Measurements from ENCODE around the gene ZHX3. TPM values are rescaled to one million over a fixed set of nuclear protein-coding genes. Genes with fewer than 3 reads are reported as not detected.

Gene ZHX3
- total and polyA plus RNA-seq, 4 donors, result 3.2 to 30.0 (median 8.0) TPM

DNA sequence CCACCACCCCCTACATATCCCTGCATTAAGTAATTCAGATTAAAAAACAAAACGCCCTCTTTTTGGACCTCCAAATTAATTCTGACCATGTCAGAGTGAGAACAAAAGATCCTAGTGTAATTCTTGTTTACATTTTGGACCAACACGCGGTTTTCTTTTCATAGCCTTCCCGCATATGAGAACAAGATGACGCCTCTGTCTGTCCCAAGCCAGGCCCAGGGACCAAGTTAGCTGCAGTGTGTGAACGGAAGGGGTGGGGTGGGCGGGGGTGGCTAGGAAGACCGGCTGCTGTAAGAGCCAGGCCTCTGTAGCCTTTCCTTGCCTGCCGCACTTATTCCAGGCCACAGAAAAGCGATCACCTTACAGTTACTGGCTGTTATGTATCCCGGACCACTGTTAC, 112.2 kb downstream of the ZHX3 start:
- no peak overlapping the region for H3K9ac ChIP-seq (ENCODE audit: low read depth in 1 of 2, low read length in 2 of 2)
- H3K9me3 ChIP-seq (ENCODE audit: control insufficient read depth in 4 of 4, low read length in 3 of 4), result no peaks in the 10 kb centered on the region
- peaks cover 12 to 29% (median 20%) of the 10 kb centered on the region in 4 donors for H3K36me3 ChIP-seq (ENCODE audit: control insufficient read depth in 4 of 4, insufficient read depth in 3 of 4, low read depth in 1 of 4, low read length in 3 of 4)
- no peaks in the 10 kb centered on the region for H3K27me3 ChIP-seq (ENCODE audit: control insufficient read depth in 4 of 4, insufficient read depth in 4 of 4, low read length in 3 of 4)
- no peak overlapping the region for H3K27ac ChIP-seq (ENCODE audit: low read depth in 1 of 2, low read length in 2 of 2)
- WGBS, result 97% methylated on average over 11 of the region's 11 CpGs
- no peak overlapping the region for H3K4me3 ChIP-seq (ENCODE audit: low read depth in 1 of 3, low read length in 3 of 3)
- H3K4me1 ChIP-seq (ENCODE audit: control insufficient read depth in 4 of 4, insufficient read depth in 4 of 4, low read length in 3 of 4), result no peaks in the 10 kb centered on the region
- no peak for TF ChIP-seq YY1 (IDR thresholded peaks at IDR 0.05)
- TF ChIP-seq ATF3 (IDR thresholded peaks at IDR 0.05), result no peak
- TF ChIP-seq RXRA (IDR thresholded peaks at IDR 0.05), result no peak
- TF ChIP-seq SP1 (IDR thresholded peaks at IDR 0.05), result no peak
- TF ChIP-seq NR2F2 (IDR thresholded peaks at IDR 0.05), result no peak
- no peak for TF ChIP-seq JUND (IDR thresholded peaks at IDR 0.05)
- no peak for TF ChIP-seq GABPA (IDR thresholded peaks at IDR 0.05 in 1 of 2, conservative IDR thresholded peaks at IDR 0.05 in 1 of 2)
- no peak for TF ChIP-seq CTCF (IDR thresholded peaks at IDR 0.05; ENCODE audit: low read depth, low read length, missing input control)
- no peak for TF ChIP-seq RAD21 (IDR thresholded peaks at IDR 0.05)
- no peak for TF ChIP-seq REST (IDR thresholded peaks at IDR 0.05)
- TF ChIP-seq HNF4G (IDR thresholded peaks at IDR 0.05), result no peak
- no peak for TF ChIP-seq HNF4A (conservative IDR thresholded peaks at IDR 0.05)
- no peak for TF ChIP-seq FOXA2 (IDR thresholded peaks at IDR 0.05)
- TF ChIP-seq EGR1 (IDR thresholded peaks at IDR 0.05; ENCODE audit: low read depth in 2 of 2), result no peak
- DNase-seq (ENCODE audit: low spot score), result no peak

- WGBS, result 96% methylated on average over 8 of the region's 8 CpGs
- no peak overlapping the region for H3K9ac ChIP-seq (ENCODE audit: low read depth in 1 of 2, low read length in 2 of 2)
- H3K9me3 ChIP-seq (ENCODE audit: control insufficient read depth in 4 of 4, low read length in 3 of 4), result no peaks in the 10 kb centered on the region
- no peaks in the 10 kb centered on the region for H3K27me3 ChIP-seq (ENCODE audit: control insufficient read depth in 4 of 4, insufficient read depth in 4 of 4, low read length in 3 of 4)
- DNase-seq (ENCODE audit: low spot score), result no peak
- no peak overlapping the region for H3K4me3 ChIP-seq (ENCODE audit: low read depth in 1 of 3, low read length in 3 of 3)
- no peak overlapping the region for H3K27ac ChIP-seq (ENCODE audit: low read depth in 1 of 2, low read length in 2 of 2)
- H3K4me1 ChIP-seq (ENCODE audit: control insufficient read depth in 4 of 4, insufficient read depth in 4 of 4, low read length in 3 of 4), result no peaks in the 10 kb centered on the region
- H3K36me3 ChIP-seq (ENCODE audit: control insufficient read depth in 4 of 4, insufficient read depth in 3 of 4, low read depth in 1 of 4, low read length in 3 of 4), result peaks cover 12 to 29% (median 20%) of the 10 kb centered on the region in 4 donors
- TF ChIP-seq JUND (IDR thresholded peaks at IDR 0.05), result no peak
- no peak for TF ChIP-seq SP1 (IDR thresholded peaks at IDR 0.05)
- no peak for TF ChIP-seq RXRA (IDR thresholded peaks at IDR 0.05)
- no peak for TF ChIP-seq FOXA2 (IDR thresholded peaks at IDR 0.05)
- TF ChIP-seq YY1 (IDR thresholded peaks at IDR 0.05), result no peak
- TF ChIP-seq FOXA1 (IDR thresholded peaks at IDR 0.05), result no peak
- no peak for TF ChIP-seq TAF1 (conservative IDR thresholded peaks at IDR 0.05)
- no peak for TF ChIP-seq NR2F2 (IDR thresholded peaks at IDR 0.05)
- no peak for TF ChIP-seq GABPA (IDR thresholded peaks at IDR 0.05 in 1 of 2, conservative IDR thresholded peaks at IDR 0.05 in 1 of 2)
- TF ChIP-seq HNF4G (IDR thresholded peaks at IDR 0.05), result no peak
- no peak for TF ChIP-seq RAD21 (IDR thresholded peaks at IDR 0.05)
These were observed 112.9 kb downstream of the ZHX3 start for GRCh38 chr20:41204304-41205265.

Measured in liver (tissue), 9 donors.